GM21526 (cell line): Measurements from ENCODE around the gene HRNR.
"Not testable (repeated sequence)": the region's sequence is repeated elsewhere in the genome, so short reads cannot be mapped to it uniquely, and the experiment has no call there.

ENCODE experiments used
- ATAC-seq: cut with Tn5 transposase; IDR thresholded peaks from one replicate; pipeline ENCODE4 v1.9.1; 2021; ENCODE audit warnings: moderate library complexity; ENCODE audit not compliant: unreplicated experiment, low FRiP score

The HRNR gene

GRCh38 chr1:152224093-152224492 is at the start of gene HRNR:
Gene HRNR, minus strand, starts transcription at chr1:152224193. Its CDS starts 940 bp downstream, at chr1:152223253.
- ATAC-seq, result no peak

- ATAC-seq, result not testable (repeated sequence)
Observed at GRCh38 chr1:152256394-152256793, 32.4 kb upstream of the HRNR start.

GRCh38 chr1:152252157-152252556 is 28.2 kb upstream of the HRNR start:
- no peak for ATAC-seq

GRCh38 chr1:152251391-152251790 is 27.4 kb upstream of the HRNR start:
- no peak for ATAC-seq

GRCh38 chr1:152247316-152247715 is 23.3 kb upstream of the HRNR start:
- no peak for ATAC-seq

- no peak for ATAC-seq
Observed at GRCh38 chr1:152244576-152245273, 20.7 kb upstream of the HRNR start.

- no peak for ATAC-seq
Observed at GRCh38 chr1:152237093-152237492, 13.1 kb upstream of the HRNR start.

GRCh38 chr1:152228831-152229230 is 4.8 kb upstream of the HRNR start:
- ATAC-seq, result no peak

- ATAC-seq, result no peak
Observed at GRCh38 chr1:152227310-152227928, 3.4 kb upstream of the HRNR start.

GRCh38 chr1:152225678-152226077 is 1.7 kb upstream of the HRNR start:
- ATAC-seq, result no peak

- ATAC-seq, result no peak
Observed at GRCh38 chr1:152220166-152221163, 3.5 kb downstream of the HRNR start.

GRCh38 chr1:152219438-152219837 is 4.6 kb downstream of the HRNR start:
- not testable (repeated sequence) for ATAC-seq

- no peak for ATAC-seq
Observed at GRCh38 chr1:152218762-152219436, 5.1 kb downstream of the HRNR start.

- not testable (repeated sequence) for ATAC-seq
Observed at GRCh38 chr1:152215604-152216003, 8.4 kb downstream of the HRNR start.

- ATAC-seq, result not testable (repeated sequence)
Observed at GRCh38 chr1:152214911-152215310, 9.1 kb downstream of the HRNR start.

GRCh38 chr1:152198982-152199381 is 25.0 kb downstream of the HRNR start:
- no peak for ATAC-seq

- no peak for ATAC-seq
Observed at GRCh38 chr1:152197361-152197941, 26.5 kb downstream of the HRNR start.

- ATAC-seq, result no peak
Observed at GRCh38 chr1:152191711-152192110, 32.3 kb downstream of the HRNR start.

- ATAC-seq, result no peak
Observed at GRCh38 chr1:152191260-152191659, 32.7 kb downstream of the HRNR start.

- no peak for ATAC-seq
Observed at GRCh38 chr1:152190589-152190988, 33.4 kb downstream of the HRNR start.
